HG03135 (cell line): ENCODE data around the gene PNMA6E.

Source experiments
- ATAC-seq: cut with Tn5 transposase; IDR thresholded peaks from one replicate; pipeline ENCODE4 v1.9.1; 2021; ENCODE audit warnings: mild to moderate bottlenecking, moderate library complexity; ENCODE audit not compliant: unreplicated experiment

The PNMA6E gene

DNA sequence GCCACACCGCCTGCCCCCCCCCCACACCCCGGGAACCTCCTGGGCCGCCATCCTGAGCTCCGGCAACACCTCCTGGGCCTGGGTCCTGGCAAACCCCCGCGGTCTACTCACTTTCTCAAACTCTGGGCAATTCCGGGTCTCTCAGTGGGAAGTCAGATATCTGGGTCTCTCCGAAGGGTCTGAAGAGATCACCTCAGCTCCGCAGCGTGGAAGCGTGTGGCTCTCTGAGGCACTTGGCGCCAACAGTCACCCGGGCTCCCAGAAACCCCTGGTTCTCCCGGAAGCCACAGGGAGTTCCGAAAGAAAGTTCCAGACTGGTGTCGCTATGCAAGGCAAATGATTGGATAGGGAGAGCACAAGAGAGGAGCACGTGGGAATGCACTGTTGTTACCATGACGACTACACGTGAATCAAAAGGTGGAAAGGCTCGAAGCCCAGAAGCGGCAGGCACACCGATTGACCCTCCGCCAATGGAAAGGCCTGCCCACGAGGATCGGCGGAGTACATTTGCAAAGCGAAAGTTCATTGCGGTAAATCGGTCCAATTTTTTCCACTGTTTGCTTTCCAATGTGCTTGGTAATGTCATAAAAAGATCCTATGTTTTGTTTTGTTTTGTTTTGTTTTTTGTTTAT lies at the start of gene PNMA6E:
TSS of gene PNMA6E (minus strand) at position 218 of the 632 bp plus-strand sequence. CDS start 2,501 bp downstream, outside the sequence.
- no peak for ATAC-seq

DNA sequence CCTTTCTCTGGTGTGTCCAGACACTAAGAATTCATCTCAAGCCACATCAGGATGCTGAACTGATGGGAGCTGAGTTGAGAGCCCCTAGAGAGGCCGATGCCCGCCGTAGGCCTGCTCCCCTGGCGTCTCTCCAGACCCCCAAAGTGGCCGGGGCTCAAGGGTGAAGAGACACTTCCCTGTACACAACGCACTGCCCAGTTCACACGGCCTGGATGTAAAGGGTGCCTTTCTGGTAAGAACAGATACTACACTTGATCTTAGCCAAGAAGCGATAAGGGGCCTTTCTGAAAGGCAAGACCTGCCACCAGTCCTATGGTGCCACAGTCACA lies 49.8 kb upstream of the PNMA6E start:
- no peak for ATAC-seq

DNA sequence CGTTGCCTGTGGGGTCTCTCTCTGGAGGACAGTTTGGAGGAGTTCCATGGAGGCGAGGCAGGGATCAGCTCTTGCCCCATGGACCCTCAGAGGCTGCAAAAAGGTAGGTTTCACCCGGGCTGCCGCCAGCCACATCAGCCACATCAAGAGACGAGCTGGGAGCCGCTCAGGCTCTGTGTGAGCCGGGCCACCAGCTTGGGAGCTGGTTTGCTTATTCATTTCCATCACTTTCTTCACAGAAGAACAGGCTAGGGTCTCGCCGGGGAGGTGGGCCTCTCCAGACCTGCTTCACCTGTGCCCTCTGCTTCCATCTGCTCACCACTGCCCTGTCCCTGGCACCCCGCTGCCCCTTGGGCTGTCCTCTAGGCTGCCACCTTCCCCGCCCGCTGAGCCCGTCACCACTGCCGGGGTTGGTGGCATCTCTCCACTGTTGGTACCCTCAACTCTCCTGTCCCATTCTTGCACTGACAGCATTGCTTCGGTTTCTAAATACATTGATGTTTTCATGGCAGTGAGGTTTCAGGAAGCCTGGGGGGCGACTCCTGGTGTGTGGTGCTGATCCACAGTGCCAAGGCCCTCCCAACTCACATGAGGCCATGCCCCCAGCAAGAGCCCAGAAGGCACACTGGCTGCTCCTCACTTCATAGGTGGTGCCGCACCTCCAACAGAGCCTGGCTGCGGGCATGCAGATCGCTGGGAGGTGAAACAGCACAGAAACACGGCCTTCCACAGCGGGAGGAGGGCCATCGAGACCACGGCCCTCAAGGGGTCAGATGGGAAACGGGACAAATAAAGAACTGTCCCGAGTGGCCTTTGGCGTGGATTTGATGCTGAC lies 49.2 kb upstream of the PNMA6E start:
- ATAC-seq: no peak

DNA sequence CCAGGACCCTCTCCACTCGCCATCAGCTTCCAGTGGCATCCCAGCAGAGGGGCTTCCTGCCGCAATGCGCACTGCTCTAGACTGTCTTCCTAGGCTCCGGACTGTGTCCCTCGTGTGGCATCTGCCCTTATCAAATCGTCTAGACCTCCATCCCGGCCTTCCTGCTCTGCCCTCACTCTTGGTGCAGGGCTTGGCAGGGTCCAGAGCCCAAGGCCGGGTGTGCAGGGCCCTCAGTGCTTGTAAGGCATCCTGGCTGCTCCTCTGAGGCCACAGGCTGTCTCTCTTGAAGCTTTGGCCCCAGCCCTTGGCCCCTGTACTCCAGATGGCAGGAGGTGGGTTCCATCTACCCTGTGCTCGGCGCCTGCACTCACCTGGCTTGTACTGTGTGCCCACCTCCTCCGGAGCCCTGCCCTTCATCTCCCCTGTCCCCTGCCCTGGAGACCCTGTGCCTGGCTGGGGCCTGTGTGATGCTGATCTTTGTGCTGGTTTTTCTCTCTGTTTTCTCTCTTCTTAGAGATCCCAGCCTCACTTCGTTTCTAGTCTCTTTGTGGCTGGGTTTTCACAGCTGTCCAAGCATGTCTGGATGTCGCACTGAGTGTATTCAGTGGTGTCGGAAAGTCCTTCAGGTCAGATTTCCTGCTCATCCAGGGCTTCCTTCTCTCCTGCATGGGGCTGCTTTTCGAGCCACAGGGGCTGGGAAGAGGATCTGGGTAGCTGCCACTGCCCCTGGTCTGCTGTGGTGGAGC lies 48.4 kb upstream of the PNMA6E start:
- no peak for ATAC-seq

DNA sequence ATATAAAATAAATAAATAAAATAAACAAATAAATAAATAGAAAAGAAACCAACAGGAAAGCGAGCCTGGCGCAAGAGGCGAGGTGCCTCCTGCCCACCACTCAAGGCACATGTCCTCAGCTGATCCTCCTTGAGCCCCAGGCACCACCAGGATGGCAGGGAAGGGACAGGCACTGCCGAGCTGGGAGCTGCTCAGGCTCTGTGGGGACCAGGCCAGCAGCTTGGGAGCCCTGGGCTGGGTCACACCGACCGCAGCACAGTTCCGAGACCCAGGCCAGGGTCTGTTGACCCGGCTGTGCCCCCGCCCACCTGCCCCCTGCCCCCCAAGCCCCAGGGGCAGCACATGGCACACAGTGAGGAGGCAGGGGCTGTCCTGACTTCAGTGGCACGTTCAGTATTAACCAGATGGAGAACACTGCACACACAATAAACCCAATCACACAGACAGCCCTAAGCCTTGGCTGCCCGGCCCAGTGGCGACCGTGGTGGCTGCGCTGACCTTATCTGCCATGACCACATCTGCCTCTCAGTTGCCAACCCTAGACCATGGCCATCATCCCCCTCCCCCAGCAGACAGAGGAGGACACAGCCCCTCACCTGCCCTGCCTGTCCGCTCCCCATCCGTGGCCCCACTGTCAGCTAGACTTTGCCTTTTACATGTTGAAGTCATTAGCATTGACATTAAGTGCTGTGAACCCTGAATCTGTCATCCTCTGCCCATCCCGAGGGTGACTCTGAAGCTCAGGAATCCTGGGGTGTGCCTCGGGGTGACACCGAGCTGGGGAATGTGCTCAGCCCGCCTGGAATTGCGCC lies 47.6 kb upstream of the PNMA6E start:
- no peak for ATAC-seq

DNA sequence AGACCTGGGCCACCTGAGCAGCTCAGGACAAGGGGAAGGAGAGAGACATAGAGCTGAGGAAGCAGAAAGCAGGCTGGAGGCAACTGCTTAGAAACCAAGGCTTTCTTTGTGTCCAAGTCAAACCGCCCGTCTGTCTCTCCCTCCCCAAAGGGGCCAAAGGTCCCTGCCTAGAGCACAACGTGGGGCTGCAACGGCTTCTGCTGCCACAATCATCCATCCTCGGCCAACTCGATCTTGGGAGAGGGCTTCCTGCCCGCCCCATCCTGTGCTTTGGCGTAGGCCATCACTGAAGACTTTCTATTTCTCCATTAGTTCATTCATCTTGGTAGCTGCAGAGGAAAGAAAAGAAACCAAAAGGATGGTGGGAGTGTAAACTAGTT lies 46.4 kb upstream of the PNMA6E start:
- no peak for ATAC-seq

DNA sequence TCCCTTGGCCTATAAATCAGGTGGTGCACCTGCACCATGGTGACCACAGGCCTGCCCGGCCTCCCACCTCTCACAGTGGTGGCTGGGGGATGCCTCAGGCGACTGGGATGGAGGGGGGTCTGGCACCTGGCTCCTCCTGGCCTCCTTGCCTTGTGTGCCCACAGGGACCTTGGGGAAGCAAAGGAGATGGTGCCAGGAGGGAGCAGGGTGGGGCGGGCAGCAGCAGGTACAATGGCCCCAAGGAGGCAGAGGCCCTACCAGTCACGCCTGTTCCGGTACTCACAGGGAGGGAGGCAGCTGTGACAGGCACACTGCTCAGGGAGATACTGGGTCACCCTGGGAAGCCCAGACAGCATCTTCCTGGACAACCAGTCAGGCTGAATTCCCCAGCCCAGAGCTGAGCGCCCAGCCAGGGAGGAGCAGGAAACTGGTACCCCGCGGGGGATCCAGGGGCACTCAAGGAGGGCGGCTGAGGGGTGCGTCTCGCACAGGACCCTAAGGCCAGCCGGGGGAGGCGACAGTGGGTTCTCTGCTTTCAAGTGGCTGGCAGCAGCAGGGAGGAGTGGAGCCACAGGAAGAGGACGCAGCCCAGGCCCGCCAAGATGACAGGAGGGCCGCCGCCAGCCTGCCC lies 45.9 kb upstream of the PNMA6E start:
- no peak for ATAC-seq

DNA sequence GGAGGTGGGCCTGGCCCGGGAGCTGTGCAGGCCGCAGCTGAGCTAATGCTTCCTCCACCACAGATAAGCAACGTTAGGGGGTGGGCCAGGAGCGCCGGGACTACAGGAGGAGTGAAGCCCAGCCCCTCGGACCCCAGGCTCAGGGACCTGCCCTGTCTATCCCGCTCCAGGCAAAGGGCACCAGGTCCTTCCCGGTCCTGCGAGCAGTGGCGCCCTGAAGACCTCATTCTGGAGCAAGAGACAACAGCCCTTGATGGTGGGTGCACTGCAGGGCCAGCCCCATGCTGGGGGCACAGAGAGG lies 45.4 kb upstream of the PNMA6E start:
- ATAC-seq: no peak

DNA sequence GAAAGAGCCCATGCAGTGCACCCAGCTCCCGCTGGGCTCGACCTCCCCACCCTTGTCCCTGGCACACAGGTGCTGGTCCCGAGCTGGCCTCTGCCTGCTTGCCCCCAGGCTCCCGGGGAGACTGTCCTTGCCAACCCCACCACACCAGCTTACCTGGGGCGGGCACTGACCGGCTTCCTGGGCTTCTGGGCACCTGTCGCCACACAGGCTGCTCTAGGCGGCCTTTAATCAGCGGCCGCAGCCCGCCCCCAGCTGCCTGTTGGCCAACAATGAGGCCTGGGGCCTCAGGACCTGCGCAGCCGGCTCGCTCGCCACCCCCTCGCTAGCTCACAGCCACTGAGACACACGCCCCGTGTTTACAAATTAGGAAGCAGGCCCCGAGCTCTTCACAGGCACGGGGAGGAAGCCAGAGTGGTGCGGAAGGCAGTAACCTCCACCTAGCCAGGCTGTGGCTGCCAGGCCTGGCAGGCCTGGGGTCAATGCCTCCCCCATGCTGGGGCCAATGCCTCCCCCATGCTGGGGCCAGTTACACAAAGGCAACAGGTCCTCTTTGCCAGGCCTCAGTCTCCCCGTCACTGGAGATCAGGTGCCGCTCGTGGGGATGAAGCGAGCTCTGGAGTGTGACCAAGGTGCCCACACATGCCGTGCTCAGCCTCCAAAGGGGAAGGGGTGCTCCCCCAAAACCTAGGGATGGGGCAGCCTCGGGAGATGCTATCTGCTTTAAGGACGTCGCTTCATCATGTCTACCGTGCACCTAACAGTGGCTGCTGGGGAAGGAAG lies 44.9 kb upstream of the PNMA6E start, which contains the start of gene TREX2:
TSS of gene TREX2 (minus strand) at position 201 of the 780 bp plus-strand sequence. CDS start 626 bp downstream, outside the sequence.
- no peak for ATAC-seq

DNA sequence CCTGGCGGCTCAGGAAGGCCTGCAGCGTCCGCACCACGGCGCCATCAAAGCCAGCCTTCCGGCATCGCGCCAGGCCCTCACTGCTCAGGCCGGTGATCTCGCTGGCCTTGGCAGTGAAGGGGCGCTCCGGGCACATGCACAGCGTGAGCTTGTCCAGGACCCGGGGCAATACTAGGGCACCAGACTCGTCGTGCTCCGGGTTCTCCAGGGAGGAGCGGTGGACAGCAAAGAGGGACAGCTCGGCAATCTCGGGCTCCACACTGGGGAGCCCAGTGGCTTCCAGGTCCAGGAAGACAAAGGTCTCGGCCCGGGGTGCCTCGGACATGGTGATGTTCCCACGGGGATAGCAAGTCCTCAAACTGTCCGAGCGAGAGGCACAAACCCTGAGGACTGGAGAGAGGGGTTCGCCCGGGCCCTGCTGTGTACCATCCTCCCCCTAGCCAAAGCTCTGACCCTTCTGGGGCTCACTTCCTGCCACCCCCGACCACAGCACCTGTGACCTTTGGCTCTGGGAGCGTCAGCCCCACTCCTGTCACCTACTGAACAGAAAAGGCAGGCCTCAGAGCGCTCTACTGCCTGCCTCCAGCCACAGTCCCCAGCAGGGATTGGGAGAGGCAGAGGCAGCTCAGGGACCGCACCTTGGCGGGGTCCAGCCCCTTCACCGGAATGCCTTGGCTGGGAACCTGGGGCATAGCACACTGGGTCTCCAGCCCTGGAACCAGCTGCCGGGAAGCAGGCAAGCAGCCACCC lies 44.1 kb upstream of the PNMA6E start:
- ATAC-seq: no peak

DNA sequence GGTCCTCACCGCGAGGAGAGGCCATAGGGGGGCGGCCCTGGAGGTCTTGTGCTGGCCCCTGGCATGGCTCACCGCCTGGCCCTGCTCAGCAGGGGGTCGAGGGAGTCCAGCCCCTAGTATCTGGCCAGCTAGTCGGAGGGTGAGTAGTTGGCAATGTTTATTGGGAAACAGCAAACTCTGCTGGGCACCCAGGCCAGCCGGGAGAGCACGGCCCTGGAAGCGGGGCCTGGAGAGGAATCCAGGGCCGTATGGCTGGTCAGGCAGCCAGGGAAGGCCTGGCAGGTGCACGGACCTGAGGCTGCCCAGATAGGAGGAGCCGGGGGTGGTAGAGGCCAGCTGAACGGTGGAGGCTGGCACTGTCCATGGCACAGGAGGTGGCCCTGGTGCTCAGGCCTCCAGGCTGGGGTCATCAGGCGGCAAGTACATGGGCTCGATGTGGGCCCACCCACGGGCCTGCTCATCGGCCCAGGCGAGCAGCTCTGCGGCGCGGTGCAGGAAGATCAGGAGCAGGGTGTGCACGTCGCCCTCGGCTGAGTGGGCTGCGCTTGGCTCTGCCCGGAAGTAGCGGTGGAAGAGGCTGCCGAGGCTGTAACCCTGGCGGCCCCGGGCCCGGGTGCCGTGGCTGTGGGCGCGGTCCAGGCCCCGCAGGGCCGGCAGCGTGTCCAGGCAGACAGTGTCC lies 43.3 kb upstream of the PNMA6E start:
- ATAC-seq: no peak

DNA sequence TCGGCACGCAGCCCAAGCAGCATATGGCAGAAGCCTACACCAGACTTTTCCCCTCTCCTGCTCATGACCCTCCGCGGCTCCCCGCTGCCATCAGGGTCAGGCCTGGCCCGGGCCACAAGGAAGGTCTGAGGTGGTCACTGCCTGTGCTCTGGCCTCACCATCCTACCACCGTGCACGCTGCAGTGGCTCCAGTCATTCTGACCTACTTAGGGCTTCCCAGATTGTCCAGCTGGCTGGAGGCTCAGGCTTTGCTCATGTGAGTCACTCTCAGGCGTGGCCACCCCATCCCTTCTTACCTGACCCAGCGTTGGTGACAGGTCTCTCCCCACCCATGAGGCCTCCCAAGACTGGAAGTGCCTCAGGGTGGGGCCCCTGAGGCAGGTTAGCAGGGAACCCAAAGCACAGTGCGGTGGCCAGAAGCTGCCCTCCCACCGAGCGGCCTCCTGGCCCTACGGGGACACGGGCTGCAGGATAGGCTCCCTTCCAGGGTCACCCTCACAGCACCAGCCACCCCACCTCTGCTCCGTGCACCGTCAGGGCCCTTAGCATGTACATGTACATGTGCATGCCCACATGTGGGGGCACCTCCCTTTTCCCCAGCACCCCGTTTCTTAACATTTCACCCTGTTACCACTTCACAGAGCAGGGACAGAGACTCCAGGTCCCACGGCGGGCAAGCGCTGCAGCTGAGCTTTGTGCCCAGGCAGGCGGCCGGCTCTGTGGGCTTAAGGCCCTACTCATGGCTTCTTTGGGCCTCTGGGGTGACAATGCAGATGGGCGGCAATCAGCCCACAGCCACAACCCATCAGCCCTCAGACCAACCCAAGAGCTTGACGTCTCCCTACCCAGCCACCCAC lies 42.6 kb upstream of the PNMA6E start:
- ATAC-seq: no peak

DNA sequence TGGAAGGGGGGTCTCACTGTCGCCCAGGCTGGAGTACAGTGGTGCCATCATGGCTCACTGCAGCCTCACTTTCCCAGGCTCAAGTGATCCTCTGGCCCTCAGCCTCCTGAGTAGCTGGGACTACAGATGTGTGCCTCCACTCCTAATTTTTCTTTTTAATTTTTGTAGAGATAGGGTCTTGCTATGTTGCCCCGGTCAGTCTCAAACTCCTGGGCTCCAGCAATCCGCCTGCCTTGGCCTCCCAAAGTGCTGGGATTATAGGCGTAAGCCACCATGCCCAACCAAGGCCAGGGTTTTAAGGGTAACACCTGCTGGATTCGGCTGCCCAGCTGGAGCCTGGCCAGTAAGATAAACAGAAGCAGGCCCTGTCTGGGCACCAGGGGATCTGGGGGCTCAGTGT lies 41.3 kb upstream of the PNMA6E start:
- no peak for ATAC-seq

DNA sequence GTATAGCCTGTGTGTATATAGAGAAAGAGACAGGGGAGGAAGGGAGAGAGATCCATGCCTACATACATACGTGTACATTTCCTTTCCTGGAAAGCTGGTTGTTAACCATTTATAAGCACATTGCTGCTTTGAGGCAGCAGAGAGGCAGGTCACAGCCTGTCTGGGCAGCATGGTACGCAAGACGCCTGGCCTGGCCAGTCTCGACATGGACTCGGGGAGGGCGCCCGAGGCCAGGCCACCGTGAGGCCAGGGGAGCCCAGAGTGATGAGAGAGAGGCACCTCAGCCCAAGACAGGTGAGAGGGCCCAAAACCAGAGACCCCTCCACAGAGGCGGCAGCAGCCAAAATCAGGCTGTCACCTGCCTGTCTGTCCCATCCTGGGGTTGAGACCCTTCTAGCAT lies 40.8 kb upstream of the PNMA6E start:
- ATAC-seq: no peak

DNA sequence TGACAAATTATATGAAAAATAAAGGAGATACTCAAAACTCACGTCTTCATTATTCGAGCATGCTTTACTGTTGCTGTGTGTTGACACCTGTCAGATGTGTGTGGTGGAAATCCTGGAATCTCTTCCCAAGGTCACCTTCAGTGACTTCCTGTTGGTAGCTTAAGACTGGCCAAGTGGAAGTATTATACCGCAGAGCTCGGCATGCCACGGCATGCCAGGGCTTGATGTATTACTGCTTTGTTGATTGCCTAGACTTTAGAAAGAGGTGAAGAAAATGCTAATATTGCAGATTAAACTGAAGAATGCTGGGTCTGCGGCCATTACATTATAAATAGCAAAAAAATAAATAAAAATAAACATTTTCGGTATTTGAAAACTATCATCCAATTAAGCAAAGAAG lies 40.1 kb upstream of the PNMA6E start:
- ATAC-seq: no peak

DNA sequence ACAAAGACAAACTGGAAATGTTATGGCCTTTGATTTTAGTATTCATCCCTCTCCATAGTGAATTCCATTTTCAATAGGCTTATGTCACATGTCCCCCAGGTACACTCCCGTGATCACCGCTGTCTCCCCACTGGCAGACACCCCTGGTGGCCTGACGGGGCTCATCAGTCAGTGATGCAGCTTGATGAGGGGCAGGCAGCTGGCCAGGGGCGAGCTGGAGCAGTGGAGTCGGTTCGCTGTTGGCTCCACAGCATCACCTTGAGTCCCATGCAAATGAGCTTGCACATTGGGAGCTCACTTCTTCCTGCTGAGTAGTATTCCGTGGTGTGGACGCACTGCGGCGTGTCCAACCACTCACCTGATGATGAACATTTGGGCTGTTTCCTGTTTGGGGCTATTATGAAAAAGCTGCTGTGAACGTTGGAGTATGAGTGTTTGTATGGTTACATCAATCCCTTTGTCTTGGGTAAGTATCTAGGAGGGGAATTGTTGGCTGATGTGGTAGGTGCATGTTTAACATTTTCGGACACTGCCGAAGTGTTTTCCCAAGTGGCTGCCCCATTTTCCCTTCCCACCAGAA lies 39.5 kb upstream of the PNMA6E start:
- ATAC-seq: no peak

DNA sequence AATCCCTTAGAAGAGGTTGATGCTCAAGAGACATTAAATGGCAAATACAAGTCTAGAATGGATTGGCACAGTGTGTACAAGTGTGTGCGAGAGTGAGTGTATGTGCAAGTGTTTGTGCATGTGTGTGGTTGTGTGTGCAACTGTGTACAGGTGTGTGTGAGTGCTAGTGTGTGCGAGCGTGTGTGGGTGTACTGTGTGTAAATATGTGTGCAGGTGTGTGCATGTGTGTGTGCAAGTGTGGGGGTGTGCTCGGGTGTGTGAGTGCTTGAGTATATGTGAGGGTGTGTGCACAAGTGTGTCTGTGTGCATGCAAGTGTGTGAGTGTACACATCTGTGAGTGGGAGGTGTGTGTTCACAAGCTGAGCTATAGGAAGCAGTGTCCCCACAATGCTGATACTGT lies 38.8 kb upstream of the PNMA6E start:
- no peak for ATAC-seq
